KMS-11 (cell line): ENCODE measurements around the gene PHACTR1.

Experiments
- H2AFZ ChIP-seq: fragments of 200-600 bp; sonication (generic); 2 replicates; pipeline ENCODE4 v1.6.1; 2016; ENCODE audit warnings: antibody characterized with exemption, mixed run types, low read depth
- H3K27ac ChIP-seq: fragments of 200-600 bp; sonication (generic); 2 replicates; pipeline ENCODE4 v1.6.1; 2016; ENCODE audit warnings: mild to moderate bottlenecking, mixed run types
- H3K27me3 ChIP-seq: fragments of 200-600 bp; sonication (generic); 2 replicates; pipeline ENCODE4 v1.6.1; 2017; ENCODE audit warnings: mild to moderate bottlenecking, low read depth, mixed run types, moderate library complexity; ENCODE audit not compliant: insufficient read depth
- H3K36me3 ChIP-seq: fragments of 200-600 bp; sonication (generic); 2 replicates; pipeline ENCODE4 v1.6.1; 2017; ENCODE audit warnings: mild to moderate bottlenecking, mixed run types; ENCODE audit not compliant: insufficient read depth
- H3K4me1 ChIP-seq: fragments of 200-600 bp; sonication (generic); 2 replicates; pipeline ENCODE4 v1.6.1; 2016; ENCODE audit warnings: mild to moderate bottlenecking, low read depth, mixed run types; ENCODE audit not compliant: poor library complexity, severe bottlenecking
- H3K4me2 ChIP-seq: fragments of 200-600 bp; sonication (generic); 2 replicates; pipeline ENCODE4 v1.7.0; 2016; ENCODE audit warnings: mild to moderate bottlenecking, mixed run types
- H3K4me3 ChIP-seq: fragments of 200-600 bp; sonication (generic); IDR thresholded peaks from 2 replicates; pipeline ENCODE4 v1.6.1; 2017; ENCODE audit warnings: low read depth, low read length, mixed read lengths; ENCODE audit not compliant: insufficient read depth
- H3K79me2 ChIP-seq: fragments of 200-600 bp; sonication (generic); 2 replicates; pipeline ENCODE4 v1.6.1; 2016; ENCODE audit warnings: low read depth, mixed run types; ENCODE audit not compliant: insufficient read depth
- H3K9ac ChIP-seq: fragments of 200-600 bp; sonication (generic); 2 replicates; pipeline ENCODE4 v1.6.1; 2016; ENCODE audit warnings: mild to moderate bottlenecking, mixed run types
- H4K20me1 ChIP-seq: fragments of 200-600 bp; sonication (generic); 2 replicates; pipeline ENCODE4 v1.6.1; 2016; ENCODE audit warnings: mild to moderate bottlenecking, mixed run types; ENCODE audit not compliant: insufficient read depth
- CTCF ChIP-seq: fragments of 200-600 bp; sonication (generic); conservative IDR thresholded peaks from 2 replicates; pipeline ENCODE4 v1.6.1; 2017; ENCODE audit warnings: low read depth, mild to moderate bottlenecking, antibody characterized with exemption, low read length, moderate library complexity, mixed read lengths

PHACTR1 gene

GRCh38 chr6:12791371-12791770 lies 74.8 kb downstream of the PHACTR1 start:
- no peak overlapping the region for H2AFZ ChIP-seq
- H3K9ac ChIP-seq, result no peak overlapping the region
- no peak overlapping the region for H3K4me2 ChIP-seq
- no peaks in the 10 kb centered on the region for H3K36me3 ChIP-seq
- H3K27me3 ChIP-seq, result no peaks in the 10 kb centered on the region
- no peak overlapping the region for H3K27ac ChIP-seq
- no peaks in the 10 kb centered on the region for H3K4me1 ChIP-seq
- no peaks in the 10 kb centered on the region for H3K79me2 ChIP-seq
- no peak for TF ChIP-seq CTCF
- H3K4me3 ChIP-seq, result no peak overlapping the region
- no peaks in the 10 kb centered on the region for H4K20me1 ChIP-seq

- TF ChIP-seq CTCF, result no peak
- no peaks in the 10 kb centered on the region for H3K79me2 ChIP-seq
- no peaks in the 10 kb centered on the region for H3K4me1 ChIP-seq
These were observed 81.8 kb downstream of the PHACTR1 start for GRCh38 chr6:12798326-12798725.

GRCh38 chr6:12800120-12800519 lies 83.6 kb downstream of the PHACTR1 start:
- Histone ChIP-seq H2AFZ (no peak overlapping the region), H4K20me1 (no peaks in the 10 kb centered on the region), H3K79me2 (no peaks in the 10 kb centered on the region), H3K27me3 (no peaks in the 10 kb centered on the region), H3K4me1 (no peaks in the 10 kb centered on the region), H3K4me2 (no peak overlapping the region), H3K4me3 (no peak overlapping the region), H3K9ac (no peak overlapping the region), H3K27ac (no peak overlapping the region), H3K36me3 (no peaks in the 10 kb centered on the region)
- TF ChIP-seq CTCF, result no peak

More at GRCh38 chr6:12798326-12798725, 81.8 kb downstream of the PHACTR1 start:
- Histone ChIP-seq H3K4me2 (no peak overlapping the region), H3K27ac (no peak overlapping the region), H3K9ac (no peak overlapping the region), H4K20me1 (no peaks in the 10 kb centered on the region), H3K27me3 (no peaks in the 10 kb centered on the region), H2AFZ (no peak overlapping the region), H3K36me3 (no peaks in the 10 kb centered on the region), H3K4me3 (no peak overlapping the region)

DNA sequence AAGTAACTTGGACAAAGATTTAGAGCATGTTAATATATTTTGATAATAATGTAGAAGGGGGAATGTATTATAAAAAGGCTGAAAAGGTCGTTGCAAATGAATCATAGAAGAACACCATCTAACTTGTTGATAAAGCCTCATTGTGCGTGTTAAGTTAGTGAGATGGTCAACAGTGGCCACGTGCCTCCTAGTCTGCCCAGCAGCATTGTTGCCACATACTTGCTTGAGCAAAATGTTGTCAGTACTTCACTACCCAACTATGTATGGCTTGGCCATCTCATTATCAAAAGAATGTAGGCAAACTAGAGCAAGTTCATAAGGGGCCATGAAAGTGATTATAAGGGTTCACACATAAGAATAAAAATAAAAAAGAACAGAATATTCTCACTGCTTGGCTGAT lies 84.6 kb downstream of the PHACTR1 start:
- Histone ChIP-seq H4K20me1 (no peaks in the 10 kb centered on the region), H3K9ac (no peak overlapping the region), H3K79me2 (no peaks in the 10 kb centered on the region), H3K27ac (no peak overlapping the region), H2AFZ (no peak overlapping the region), H3K4me3 (no peak overlapping the region), H3K27me3 (no peaks in the 10 kb centered on the region), H3K4me2 (no peak overlapping the region), H3K4me1 (no peaks in the 10 kb centered on the region), H3K36me3 (no peaks in the 10 kb centered on the region)
- no peak for TF ChIP-seq CTCF
